OCI-LY1 (cell line): ENCODE data around the gene LEF1.
A peak's percentile ranks its signal among the peaks of the same experiment; 100 is the strongest.

Experiments used
- H2AFZ ChIP-seq: fragments of 200-600 bp; sonication (generic), shearing (Covaris generic); 2 replicates; pipeline ENCODE4 v1.6.0; 2014; ENCODE audit warnings: antibody characterized with exemption, mild to moderate bottlenecking, low read length
- H3F3A ChIP-seq: fragments of 200-600 bp; sonication (generic), shearing (Covaris generic); 2 replicates; pipeline ENCODE4 v1.6.0; 2014; ENCODE audit warnings: mild to moderate bottlenecking, antibody characterized with exemption, low read length, moderate library complexity; ENCODE audit not compliant: insufficient read depth
- H3K27ac ChIP-seq: fragments of 200-600 bp; sonication (generic); 2 replicates; pipeline ENCODE4 v1.5.1; 2014; ENCODE audit warnings: low read length, mixed run types, mild to moderate bottlenecking, low read depth; ENCODE audit not compliant: poor library complexity, severe bottlenecking
- H3K27me3 ChIP-seq: fragments of 200-600 bp; sonication (generic); 2 replicates; pipeline ENCODE4 v1.6.0; 2014; ENCODE audit warnings: antibody characterized with exemption, mild to moderate bottlenecking, low read length, moderate library complexity; ENCODE audit not compliant: insufficient read depth
- H3K36me3 ChIP-seq: fragments of 200-600 bp; sonication (generic); 2 replicates; pipeline ENCODE4 v1.6.1; 2014; ENCODE audit warnings: mild to moderate bottlenecking, antibody characterized with exemption, low read length, moderate library complexity, mixed read lengths; ENCODE audit not compliant: insufficient read depth
- H3K4me1 ChIP-seq: fragments of 200-600 bp; sonication (generic); 2 replicates; pipeline ENCODE4 v1.5.1; 2014; ENCODE audit warnings: mild to moderate bottlenecking, low read length, moderate library complexity; ENCODE audit not compliant: insufficient read depth, severe bottlenecking
- H3K4me2 ChIP-seq: fragments of 200-600 bp; sonication (generic), shearing (Covaris generic); 2 replicates; pipeline ENCODE4 v1.6.1; 2014; ENCODE audit warnings: low read length
- H3K4me3 ChIP-seq: fragments of 200-600 bp; sonication (generic); 2 replicates; pipeline ENCODE4 v1.5.1; 2014; ENCODE audit warnings: low read length, low read depth, mild to moderate bottlenecking, mixed read lengths; ENCODE audit not compliant: poor library complexity, severe bottlenecking
- H3K79me2 ChIP-seq: fragments of 200-600 bp; shearing (Covaris generic); 2 replicates; pipeline ENCODE4 v1.6.1; 2016; ENCODE audit warnings: mixed run types, low read length, mixed read lengths; ENCODE audit not compliant: insufficient read depth
- H3K9ac ChIP-seq: fragments of 200-600 bp; sonication (generic), shearing (Covaris generic); 2 replicates; pipeline ENCODE4 v1.6.1; 2014; ENCODE audit warnings: mild to moderate bottlenecking, low read length, mixed read lengths
- H3K9me2 ChIP-seq: fragments of 200-600 bp; sonication (generic), shearing (Covaris generic); 2 replicates; pipeline ENCODE4 v1.6.1; 2014; ENCODE audit warnings: low read depth, mild to moderate bottlenecking, low read length, mixed read lengths
- H3K9me3 ChIP-seq: fragments of 200-600 bp; shearing (Covaris generic); 2 replicates; pipeline ENCODE4 v1.6.1; 2014; ENCODE audit warnings: low read length, mixed read lengths
- H4K20me1 ChIP-seq: fragments of 200-600 bp; sonication (generic), shearing (Covaris generic); 2 replicates; pipeline ENCODE4 v1.6.0; 2016; ENCODE audit warnings: mild to moderate bottlenecking, low read length; ENCODE audit not compliant: insufficient read depth
- CTCF ChIP-seq: fragments of 200-600 bp; sonication (generic), shearing (Covaris generic); IDR thresholded peaks from 2 replicates; pipeline ENCODE4 v1.5.1; 2017; ENCODE audit warnings: mild to moderate bottlenecking, antibody characterized with exemption, low read length, moderate library complexity, mixed read lengths
- EZH2 ChIP-seq: fragments of 200-600 bp; sonication (generic), shearing (Covaris generic); IDR thresholded peaks from 2 replicates; pipeline ENCODE4 v1.8.0; 2017; ENCODE audit warnings: borderline replicate concordance, mixed run types, mild to moderate bottlenecking, antibody characterized with exemption, low read length, moderate library complexity, mixed read lengths

LEF1 gene

GRCh38 chr4:108119199-108119800 is 49.4 kb downstream of the LEF1 start:
- no peaks in the 10 kb centered on the region for H3K9me3 ChIP-seq
- no peaks in the 10 kb centered on the region for H4K20me1 ChIP-seq
- no peaks in the 10 kb centered on the region for H3K27me3 ChIP-seq
- TF ChIP-seq EZH2, result no peak
- no peak for TF ChIP-seq CTCF
- peak overlapping the region; percentile 12; the same call in 1 of the 2 replicates for H3K4me2 ChIP-seq
- no peaks in the 10 kb centered on the region for H3F3A ChIP-seq
- no peak overlapping the region for H3K4me3 ChIP-seq
- no peaks in the 10 kb centered on the region for H3K9me2 ChIP-seq
- peaks cover 83% of the 10 kb centered on the region for H3K4me1 ChIP-seq
- H3K79me2 ChIP-seq, result peaks cover 79% of the 10 kb centered on the region
- H3K27ac ChIP-seq, result peak overlapping the region; percentile 81
- no peak overlapping the region for H2AFZ ChIP-seq
- peaks cover 28% of the 10 kb centered on the region for H3K36me3 ChIP-seq
- no peak overlapping the region for H3K9ac ChIP-seq

- no peaks in the 10 kb centered on the region for H4K20me1 ChIP-seq
- H3K79me2 ChIP-seq, result peaks cover 81% of the 10 kb centered on the region
- peak overlapping the region; percentile 81 for H3K27ac ChIP-seq
- peaks cover 91% of the 10 kb centered on the region for H3K4me1 ChIP-seq
- H3K4me2 ChIP-seq, result peak overlapping the region; percentile 8; the same call in 1 of the 2 replicates
- H3K27me3 ChIP-seq, result no peaks in the 10 kb centered on the region
- no peaks in the 10 kb centered on the region for H3F3A ChIP-seq
- H3K36me3 ChIP-seq, result peaks cover 26% of the 10 kb centered on the region
- no peaks in the 10 kb centered on the region for H3K9me3 ChIP-seq
- H3K9me2 ChIP-seq, result no peaks in the 10 kb centered on the region
- no peak overlapping the region for H3K4me3 ChIP-seq
- no peak overlapping the region for H2AFZ ChIP-seq
- H3K9ac ChIP-seq, result peak overlapping the region; percentile 7; the same call in 1 of the 2 replicates
- TF ChIP-seq EZH2 (no peak), CTCF (no peak)
These were observed 50.2 kb downstream of the LEF1 start for GRCh38 chr4:108118505-108118904.

GRCh38 chr4:108117418-108118182 is 51.1 kb downstream of the LEF1 start:
- H4K20me1 ChIP-seq, result no peaks in the 10 kb centered on the region
- no peak overlapping the region for H2AFZ ChIP-seq
- no peaks in the 10 kb centered on the region for H3K27me3 ChIP-seq
- H3K9ac ChIP-seq, result peak overlapping the region; percentile 7; the same call in 1 of the 2 replicates
- peaks cover 100% of the 10 kb centered on the region for H3K4me1 ChIP-seq
- no peaks in the 10 kb centered on the region for H3K9me2 ChIP-seq
- H3K4me3 ChIP-seq, result no peak overlapping the region
- peaks cover 85% of the 10 kb centered on the region for H3K79me2 ChIP-seq
- peak overlapping the region; percentile 20; the same call in 1 of the 2 replicates for H3K4me2 ChIP-seq
- H3K9me3 ChIP-seq, result no peaks in the 10 kb centered on the region
- peaks cover 25% of the 10 kb centered on the region; the same call in 1 of the 2 replicates for H3K36me3 ChIP-seq
- TF ChIP-seq CTCF (no peak), EZH2 (no peak)
- peak overlapping the region; percentile 81 for H3K27ac ChIP-seq
- no peaks in the 10 kb centered on the region for H3F3A ChIP-seq
